HG03354 (cell line): ENCODE results near the gene LRBA.

ENCODE experiments used
- ATAC-seq: cut with Tn5 transposase; IDR thresholded peaks from one replicate; pipeline ENCODE4 v1.9.1; 2021; ENCODE audit warnings: mild to moderate bottlenecking; ENCODE audit not compliant: unreplicated experiment, poor library complexity, severe bottlenecking

LRBA gene

GRCh38 chr4:150650751-150651150 is 364.3 kb downstream of the LRBA start:
- no peak for ATAC-seq

- ATAC-seq, result no peak
Measured at GRCh38 chr4:150648123-150648522, 367.0 kb downstream of the LRBA start.

GRCh38 chr4:150647008-150647407 is 368.1 kb downstream of the LRBA start:
- no peak for ATAC-seq

GRCh38 chr4:150641612-150642011 is 373.5 kb downstream of the LRBA start:
- ATAC-seq, result no peak

- no peak for ATAC-seq
Measured at GRCh38 chr4:150632639-150633038, 382.4 kb downstream of the LRBA start.

GRCh38 chr4:150628073-150628472 is 387.0 kb downstream of the LRBA start:
- ATAC-seq, result no peak

GRCh38 chr4:150625033-150625432 is 390.1 kb downstream of the LRBA start:
- no peak for ATAC-seq

GRCh38 chr4:150624055-150624454 is 391.0 kb downstream of the LRBA start:
- ATAC-seq, result no peak

- ATAC-seq, result no peak
Measured at GRCh38 chr4:150619042-150619441, 396.0 kb downstream of the LRBA start.

- no peak for ATAC-seq
Measured at GRCh38 chr4:150609131-150609530, 406.0 kb downstream of the LRBA start.

- ATAC-seq, result no peak
Measured at GRCh38 chr4:150600812-150601445, 414.2 kb downstream of the LRBA start.

GRCh38 chr4:150599547-150599946 is 415.5 kb downstream of the LRBA start:
- no peak for ATAC-seq

- ATAC-seq, result no peak
Measured at GRCh38 chr4:150598909-150599308, 416.2 kb downstream of the LRBA start.

- ATAC-seq, result no peak
Measured at GRCh38 chr4:150593996-150594395, 421.1 kb downstream of the LRBA start.

- ATAC-seq, result no peak
Measured at GRCh38 chr4:150591904-150592303, 423.2 kb downstream of the LRBA start.

- ATAC-seq, result no peak
Measured at GRCh38 chr4:150591406-150591805, 423.7 kb downstream of the LRBA start.

- no peak for ATAC-seq
Measured at GRCh38 chr4:150590631-150591030, 424.5 kb downstream of the LRBA start.

GRCh38 chr4:150589157-150589556 is 425.9 kb downstream of the LRBA start:
- no peak for ATAC-seq

GRCh38 chr4:150588316-150588715 is 426.8 kb downstream of the LRBA start:
- no peak for ATAC-seq

GRCh38 chr4:150586162-150586810 is 428.8 kb downstream of the LRBA start:
- ATAC-seq, result no peak

- no peak for ATAC-seq
Measured at GRCh38 chr4:150585611-150586010, 429.5 kb downstream of the LRBA start.
